MM.1S (cell line): Measurements from ENCODE around the gene LIME1.

Experiments used
- CTCF ChIP-seq: fragments of 300-600 bp; sonication (generic); IDR thresholded peaks from 2 replicates; pipeline ENCODE4 v1.5.1; 2016; ENCODE audit warnings: antibody characterized with exemption, low read length, mixed read lengths
- EZH2 ChIP-seq: fragments of 300-600 bp; sonication (generic); optimal IDR thresholded peaks from 2 replicates; pipeline ENCODE3; 2017; ENCODE audit warnings: low read depth, mild to moderate bottlenecking, antibody characterized with exemption, low read length, mixed read lengths
- EZH2phosphoT487 ChIP-seq: fragments of 300-600 bp; sonication (generic); IDR thresholded peaks from 2 replicates; pipeline ENCODE4 v1.6.1; 2018; ENCODE audit warnings: antibody characterized with exemption, low read length

GRCh38 chr20:63787302-63787701 lies 50.8 kb downstream of the LIME1 start:
- TF ChIP-seq EZH2 (no peak), CTCF (no peak), EZH2phosphoT487 (no peak)
